GM19455 (cell line): ENCODE data around the gene RNU2-63P.
"Not testable (repeated sequence)": the region's sequence is repeated elsewhere in the genome, so short reads cannot be mapped to it uniquely, and the experiment has no call there.

ENCODE experiments used
- ATAC-seq: cut with Tn5 transposase; IDR thresholded peaks from one replicate; pipeline ENCODE4 v1.9.1; 2021; ENCODE audit not compliant: unreplicated experiment

RNU2-63P gene

DNA sequence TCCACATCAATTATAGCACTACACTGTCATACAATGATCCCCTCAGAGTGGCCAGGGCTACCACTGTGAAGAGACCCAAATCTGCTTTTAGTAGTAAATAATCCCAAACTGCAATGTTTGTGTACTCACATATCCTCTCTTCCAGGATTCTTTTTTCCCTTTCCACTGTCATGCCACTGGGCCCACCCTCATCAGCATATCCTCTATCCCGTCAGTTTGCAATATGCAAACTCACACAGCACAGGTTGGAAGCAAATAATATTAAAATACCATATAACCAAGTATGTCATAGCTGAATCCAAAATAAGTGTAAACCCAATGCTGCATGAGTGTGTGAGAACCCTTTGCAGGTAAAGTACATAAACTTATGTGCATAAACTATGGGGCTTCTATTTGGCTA, 28.9 kb downstream of the RNU2-63P start:
- ATAC-seq: not testable (repeated sequence)

DNA sequence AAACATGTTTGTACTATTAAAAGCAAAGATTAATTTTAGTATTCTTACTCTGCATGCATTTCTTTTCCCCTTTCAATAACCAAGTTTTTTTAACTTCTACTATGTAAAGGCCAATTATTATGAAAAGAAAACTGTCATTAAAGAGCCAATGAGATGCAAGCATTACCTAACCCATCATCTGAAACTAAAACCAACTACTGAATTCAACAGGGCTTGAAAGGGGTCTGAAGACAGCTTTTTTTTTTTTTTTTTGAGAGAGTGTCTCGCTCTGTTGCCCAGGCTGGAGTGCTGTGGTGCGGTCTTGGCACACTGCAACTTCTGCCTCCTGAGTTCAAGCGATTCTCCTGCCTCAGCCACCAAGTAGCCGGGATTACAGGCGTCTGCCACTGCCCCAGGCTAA, 30.4 kb downstream of the RNU2-63P start:
- ATAC-seq: not testable (repeated sequence)

DNA sequence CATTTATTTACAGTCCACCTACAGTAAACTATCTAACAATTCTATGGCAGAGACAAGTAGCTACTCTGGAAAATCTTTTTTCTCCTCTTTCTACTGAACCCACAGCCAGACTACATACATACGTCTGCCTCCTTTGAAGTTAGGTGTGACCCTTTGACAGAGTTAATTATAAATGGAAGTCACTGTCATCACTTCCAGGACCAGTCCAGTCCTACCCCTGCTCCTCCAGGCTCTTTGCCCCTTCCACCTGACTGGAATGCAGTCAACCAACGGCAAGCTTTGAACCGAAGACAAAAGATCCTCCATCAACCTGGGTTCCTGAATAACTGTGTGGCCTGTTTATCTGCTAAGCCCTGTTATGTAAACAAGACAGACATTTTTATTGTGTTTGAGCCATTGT, 35.2 kb downstream of the RNU2-63P start:
- ATAC-seq: not testable (repeated sequence)

DNA sequence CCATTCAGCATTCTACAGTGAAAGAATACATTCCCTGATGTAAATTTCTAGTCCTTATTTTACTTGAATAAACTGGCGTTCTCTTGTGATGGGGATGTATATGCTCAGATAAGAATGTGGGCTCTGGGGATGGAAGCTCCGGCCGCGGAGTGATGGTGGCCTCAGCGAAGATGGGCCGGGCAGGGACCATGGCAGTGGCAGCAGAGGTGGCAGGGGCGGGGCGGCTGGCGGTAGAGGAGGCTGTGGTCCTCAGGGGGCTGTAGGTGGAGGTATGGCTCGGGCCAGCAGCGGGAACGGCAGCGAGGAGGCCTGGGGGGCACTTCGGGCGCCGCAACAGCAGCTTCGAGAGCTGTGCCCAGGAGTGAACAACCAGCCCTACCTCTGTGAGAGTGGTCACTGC, 44.0 kb downstream of the RNU2-63P start:
- ATAC-seq: not testable (repeated sequence)
